Gastroesophageal sphincter (tissue), 4 donors: ENCODE measurements around the gene CHCHD5. TPM values are rescaled to one million over a fixed set of nuclear protein-coding genes. Genes with fewer than 3 reads are reported as not detected.

ENCODE experiments used
- ATAC-seq: fragments of 150-250 bp; one replicate; pipeline ENCODE4 v1.9.1; 2016; ENCODE audit warnings: mild to moderate bottlenecking, moderate library complexity
- H3K27ac ChIP-seq, 4 donors: fragments of 200-600 bp; sonication (generic) in 3 of 4; 1 replicate in 3 of 4; 2 replicates in 1 of 4; pipeline ENCODE4 v1.5.1; 2016 to 2019
- H3K27me3 ChIP-seq: fragments of 200-600 bp; sonication (generic); one replicate; pipeline ENCODE4 v1.5.1; 2019
- H3K36me3 ChIP-seq, 2 donors: fragments of 200-600 bp; sonication (generic); one replicate each; pipeline ENCODE4 v1.5.1; 2019; ENCODE audit warnings: control low read depth in 1 of 2
- H3K4me1 ChIP-seq, 3 donors: fragments of 200-600 bp; sonication (generic); 1 replicate in 2 of 3; 2 replicates in 1 of 3; pipeline ENCODE4 v1.5.1; 2016 to 2019; ENCODE audit warnings: control low read depth in 2 of 3
- H3K4me3 ChIP-seq, 2 donors: fragments of 200-600 bp; sonication (generic); one replicate each; pipeline ENCODE4 v1.5.1; 2019; ENCODE audit warnings: mild to moderate bottlenecking in 1 of 2, moderate library complexity in 1 of 2
- H3K9me3 ChIP-seq, 3 donors: fragments of 200-600 bp; sonication (generic); one replicate each; pipeline ENCODE4 v1.5.1; 2017 to 2019; ENCODE audit warnings: control low read depth in 2 of 3
- CTCF ChIP-seq, 4 experiments: fragments of 200-600 bp in 2 of 4; fragments of 450-650 bp in 2 of 4; sonication (generic) in 1 of 4; IDR thresholded peaks; one replicate each; pipeline ENCODE4 v1.5.1; 2017 to 2019; ENCODE audit warnings: antibody characterized with exemption in 4 of 4, mild to moderate bottlenecking in 2 of 4, moderate library complexity in 2 of 4
- EP300 ChIP-seq: sonication (generic); formaldehyde crosslinking; IDR thresholded peaks from one replicate; pipeline ENCODE4 v1.6.1; 2017; ENCODE audit warnings: antibody characterized with exemption, mild to moderate bottlenecking
- POLR2A ChIP-seq, 2 donors: fragments of 450-650 bp; IDR thresholded peaks; one replicate each; pipeline ENCODE4 v1.6.1; 2017; ENCODE audit warnings: antibody characterized with exemption in 2 of 2, mild to moderate bottlenecking in 2 of 2, moderate library complexity in 1 of 2
- POLR2AphosphoS5 ChIP-seq: sonication (generic); formaldehyde crosslinking; IDR thresholded peaks from one replicate; pipeline ENCODE4 v1.6.1; 2017; ENCODE audit warnings: antibody characterized with exemption
- WGBS, 2 donors: methylation state at CpG; one replicate each; pipeline ENCODE4 v1.1.5; 2018; ENCODE audit warnings: low coverage in 1 of 2; 5-methylcytosine and 5-hydroxymethylcytosine counted together
- total RNA-seq, 4 donors: library from RNA; depleted of rRNA; stranded (reverse); fragments of >200 nt; gene quantifications; one replicate each; pipeline ENCODE4 v1.1.0, GENCODE V29; 2016

CHCHD5 gene
- total RNA-seq, 4 donors from 2014 or later = 7.7 to 18.1 (median 16.0) TPM

GRCh38 chr2:112623913-112624777 is 39.7 kb downstream of the CHCHD5 start:
- TF ChIP-seq CTCF (IDR thresholded peaks at IDR 0.05) (no peak), POLR2AphosphoS5 (no peak), EP300 (no peak), POLR2A (IDR thresholded peaks at IDR 0.05) (no peak)
- Histone ChIP-seq H3K27me3 (peaks cover 1% of the 10 kb centered on the region), H3K9me3 (no peaks in the 10 kb centered on the region), H3K36me3 (no peaks in the 10 kb centered on the region), H3K4me3 (no peak overlapping the region), H3K4me1 (peaks cover 0 to 18% (median 6%) of the 10 kb centered on the region in 3 donors), H3K27ac (no peak overlapping the region)
- peak; percentile 28 for ATAC-seq
- WGBS, 2 donors = 59 to 96% methylated on average over 5 to 7 of the region's 11 CpGs

GRCh38 chr2:112625474-112626114 is 41.2 kb downstream of the CHCHD5 start:
- Histone ChIP-seq H3K9me3 (no peaks in the 10 kb centered on the region), H3K27ac (peak overlapping the region in 2 of 4 donors; percentile 73 to 76), H3K4me3 (no peak overlapping the region), H3K27me3 (peaks cover 3% of the 10 kb centered on the region), H3K4me1 (peaks cover 0 to 18% (median 6%) of the 10 kb centered on the region in 3 donors), H3K36me3 (no peaks in the 10 kb centered on the region)
- TF ChIP-seq POLR2A (IDR thresholded peaks at IDR 0.05) = no peak
- TF ChIP-seq CTCF (IDR thresholded peaks at IDR 0.05) = no peak
- TF ChIP-seq EP300 = no peak
- TF ChIP-seq POLR2AphosphoS5 = no peak
- no peak for ATAC-seq
- WGBS, 2 donors = 70 to 80% methylated on average over 3 to 7 of the region's 7 CpGs

GRCh38 chr2:112626604-112627059 is 42.2 kb downstream of the CHCHD5 start:
- peak; percentile 57 to 89 (median 70) for TF ChIP-seq CTCF (IDR thresholded peaks at IDR 0.05)
- no peak for TF ChIP-seq POLR2AphosphoS5
- Histone ChIP-seq H3K9me3 (no peaks in the 10 kb centered on the region), H3K27me3 (peaks cover 3% of the 10 kb centered on the region), H3K36me3 (no peaks in the 10 kb centered on the region), H3K4me1 (peaks cover 0 to 18% (median 6%) of the 10 kb centered on the region in 3 donors), H3K27ac (peak overlapping the region in 3 of 4 donors; percentile 63 to 76 (median 73)), H3K4me3 (peak overlapping the region in 1 of 2 donors; percentile 15)
- ATAC-seq = peak; percentile 38
- WGBS, 2 donors = 14% methylated on average over 5 of the region's 7 CpGs; no CpG with 5 or more reads in 1 of the 2 donors

GRCh38 chr2:112627060-112628040 is 42.9 kb downstream of the CHCHD5 start:
- no peak overlapping the region for H3K4me3 ChIP-seq
- no peaks in the 10 kb centered on the region for H3K9me3 ChIP-seq
- TF ChIP-seq POLR2A (IDR thresholded peaks at IDR 0.05) = no peak
- no peak for TF ChIP-seq CTCF (IDR thresholded peaks at IDR 0.05)
- TF ChIP-seq EP300 = no peak
- peak; percentile 30 for TF ChIP-seq POLR2AphosphoS5
- H3K27me3 ChIP-seq = peaks cover 3% of the 10 kb centered on the region
- 37 to 48% methylated on average over 4 to 9 of the region's 10 CpGs for WGBS, 2 donors
- peak; percentile 92 for ATAC-seq
- H3K36me3 ChIP-seq = no peaks in the 10 kb centered on the region
- H3K4me1 ChIP-seq = peaks cover 0 to 18% (median 6%) of the 10 kb centered on the region in 3 donors
- peak overlapping the region in 3 of 4 donors; percentile 63 to 76 (median 73) for H3K27ac ChIP-seq
